ENCODE data around the gene CCBE1.
"Not testable (repeated sequence)": the region's sequence is repeated elsewhere in the genome, so short reads cannot be mapped to it uniquely, and the experiment has no call there.

The CCBE1 gene

DNA sequence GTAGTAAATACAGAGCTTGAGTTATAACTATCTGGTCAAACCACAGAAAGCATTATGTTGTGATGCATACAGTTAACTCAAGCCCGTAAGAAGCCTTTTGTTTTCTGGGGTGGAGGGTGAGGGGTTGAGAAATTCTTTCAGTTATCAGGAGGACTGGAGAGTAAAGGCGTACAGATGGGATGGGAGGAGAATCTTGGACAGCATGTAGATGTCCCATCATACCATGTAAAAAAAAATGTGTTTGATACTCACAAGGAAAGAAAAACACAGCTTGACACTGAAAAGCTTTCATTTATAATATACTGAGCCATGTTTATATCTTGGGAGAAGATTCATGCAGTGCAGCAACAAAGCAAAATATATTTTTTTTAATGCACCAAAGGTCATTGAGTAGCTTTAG lies 12.4 kb downstream of the CCBE1 start:
- DNase-seq (ENCODE audit: low read depth, low spot score), result no peak

DNA sequence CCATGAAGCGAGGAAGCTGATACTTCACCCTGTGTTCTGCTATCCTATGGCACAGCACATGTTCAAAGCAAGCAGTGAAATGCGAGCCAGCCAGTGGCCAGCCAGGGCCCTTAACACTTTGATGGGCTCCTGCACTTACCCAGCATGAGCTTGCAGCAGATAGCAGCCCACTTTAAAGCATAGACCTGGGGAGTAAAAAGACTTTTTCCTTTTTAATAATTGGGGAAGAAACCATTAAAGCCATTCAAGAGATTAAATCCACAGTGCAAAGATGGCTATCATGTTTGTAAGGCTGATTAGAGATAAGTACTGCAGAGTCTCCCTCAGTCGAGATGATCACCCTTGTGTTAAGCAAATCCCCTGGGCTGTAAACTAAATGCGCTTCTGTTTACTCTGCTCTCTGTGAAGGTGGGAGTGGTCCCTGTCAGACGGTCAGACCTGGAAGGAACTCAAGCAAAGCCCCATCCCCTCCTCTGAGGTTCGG lies 15.7 kb downstream of the CCBE1 start:
- peak; percentile 65 for DNase-seq (ENCODE audit: low read depth, low spot score)

GRCh38 chr18:59681051-59681450 lies 16.2 kb downstream of the CCBE1 start:
- DNase-seq (ENCODE audit: low read depth, low spot score), result no peak

DNA sequence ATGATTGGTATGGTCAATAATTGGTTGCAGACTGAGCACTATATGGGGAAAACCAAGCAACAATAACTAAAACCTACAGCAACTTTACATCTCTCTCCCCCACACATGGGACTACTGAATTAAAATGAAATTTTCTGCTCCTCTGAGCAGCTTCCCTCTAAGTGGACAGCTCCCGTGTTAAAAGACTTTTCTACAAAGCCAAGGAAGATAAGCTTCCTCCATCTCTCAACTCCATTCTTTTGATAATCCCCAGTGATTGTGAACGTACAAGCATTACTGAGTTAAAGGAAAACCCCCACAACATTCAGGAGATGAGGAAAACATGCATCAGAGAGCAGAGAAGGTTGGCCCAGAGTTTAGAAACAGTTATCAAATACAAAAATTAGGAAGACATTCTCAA lies 21.9 kb downstream of the CCBE1 start:
- no peak for DNase-seq (ENCODE audit: low read depth, low spot score)

GRCh38 chr18:59674903-59675270 lies 22.3 kb downstream of the CCBE1 start:
- DNase-seq (ENCODE audit: low read depth, low spot score), result no peak

DNA sequence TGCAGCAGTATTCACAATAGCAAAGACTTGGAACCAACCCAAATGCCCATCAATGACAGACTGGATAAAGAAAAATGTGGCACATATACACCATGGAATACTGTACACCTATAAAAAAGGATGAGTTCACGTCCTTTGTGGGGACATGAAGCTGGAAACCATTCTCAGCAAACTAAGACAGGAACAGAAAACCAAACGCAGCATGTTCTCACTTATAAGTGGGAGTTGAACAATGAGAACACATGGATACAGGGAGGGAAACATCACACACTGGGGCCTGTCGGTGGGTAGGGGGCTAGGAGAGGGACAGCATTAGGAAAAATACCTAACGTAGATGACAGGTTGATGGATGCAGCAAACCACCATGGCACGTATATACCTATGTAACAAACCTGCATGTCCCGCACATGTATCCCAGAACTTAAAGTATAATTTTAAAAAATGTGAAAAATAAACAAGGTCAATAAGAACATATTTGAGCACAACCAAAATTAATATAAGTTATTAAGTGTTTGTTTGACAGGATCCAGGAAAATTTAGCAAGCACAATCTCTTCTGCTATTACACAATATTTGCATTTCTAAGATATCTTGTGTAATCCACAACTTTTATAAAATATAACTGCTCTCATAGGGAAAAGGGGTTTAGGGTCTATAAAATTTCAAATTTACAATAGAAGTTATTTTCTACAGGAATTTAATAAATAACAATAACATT lies 22.9 kb downstream of the CCBE1 start:
- DNase-seq (ENCODE audit: low read depth, low spot score), result no peak

DNA sequence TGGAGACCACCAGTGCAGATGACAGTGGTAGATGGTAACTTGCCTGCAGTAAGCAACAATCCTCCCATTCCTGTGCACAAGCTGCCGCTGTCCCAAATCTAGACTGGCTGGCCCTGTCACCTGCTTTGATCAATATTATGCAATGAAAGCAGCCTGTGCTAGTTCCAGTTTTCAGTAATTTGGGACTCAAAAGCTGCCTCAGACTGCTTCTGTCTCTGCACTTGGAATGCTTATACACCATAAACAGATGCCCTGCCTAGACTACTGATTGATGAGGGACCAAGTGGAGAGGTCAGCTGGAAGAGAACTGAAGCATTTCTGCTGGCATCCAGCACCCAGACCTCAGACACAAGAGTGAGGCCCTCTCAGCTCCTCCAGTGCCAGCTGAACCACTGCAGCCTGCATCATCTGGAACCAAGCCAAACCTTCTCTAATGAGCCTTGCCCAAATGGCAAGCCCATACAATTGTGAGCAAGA lies 24.9 kb downstream of the CCBE1 start:
- DNase-seq (ENCODE audit: low read depth, low spot score), result no peak

DNA sequence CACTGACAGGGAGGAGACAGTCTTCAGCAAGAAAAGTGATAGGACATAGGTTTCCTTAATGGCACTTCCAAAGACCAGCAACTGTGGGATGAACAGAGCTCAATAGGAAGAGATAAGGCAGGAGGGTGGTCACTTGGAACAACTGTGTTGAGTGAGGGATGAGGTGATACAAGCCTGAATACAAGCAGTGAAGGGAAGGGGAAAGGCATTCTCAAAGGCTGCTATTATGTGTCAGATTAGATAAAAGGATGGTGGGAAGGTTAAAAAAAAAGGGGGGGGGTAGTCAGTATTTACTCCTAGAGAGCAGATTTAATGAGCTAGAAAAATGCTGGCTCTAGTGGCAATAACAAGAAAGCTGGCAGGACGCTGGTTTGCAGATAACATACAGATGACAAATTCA lies 25.7 kb downstream of the CCBE1 start:
- no peak for DNase-seq (ENCODE audit: low read depth, low spot score)

DNA sequence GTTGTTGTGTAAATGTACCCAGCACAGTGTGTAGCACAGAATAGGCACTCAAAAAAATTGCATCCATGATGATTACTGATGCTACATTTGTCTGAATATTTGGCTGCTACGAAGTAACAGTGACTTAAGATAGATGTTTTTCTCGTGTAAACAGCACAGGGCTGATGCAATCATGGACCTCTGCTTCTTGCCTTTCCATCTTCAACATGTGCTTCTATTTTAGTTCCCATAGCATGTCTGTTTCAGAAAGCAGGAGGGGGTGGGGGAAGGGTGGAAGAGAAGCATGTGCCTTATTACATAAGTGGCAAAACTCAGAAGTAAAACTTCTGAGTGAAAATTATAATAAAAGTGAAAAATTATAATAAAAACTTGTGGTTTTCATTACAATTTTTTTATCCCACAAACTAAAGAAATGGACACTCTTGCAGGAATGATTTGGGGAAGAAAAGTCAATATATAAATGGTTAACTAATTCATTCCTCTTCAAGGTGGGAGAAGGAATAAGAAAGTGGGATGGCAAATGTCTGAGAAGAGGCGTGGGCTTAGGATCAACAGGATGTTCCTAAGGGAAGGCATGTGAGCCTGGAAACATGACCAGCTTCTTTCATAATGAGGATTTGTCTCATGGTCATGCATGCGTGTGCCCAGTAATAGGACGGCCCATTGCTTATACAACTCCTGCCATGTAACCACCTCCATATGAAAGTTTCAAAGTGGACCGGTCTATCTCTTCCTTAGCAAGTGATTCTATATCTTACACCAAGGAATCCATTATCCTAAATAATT lies 27.2 kb downstream of the CCBE1 start:
- no peak for DNase-seq (ENCODE audit: low read depth, low spot score)

DNA sequence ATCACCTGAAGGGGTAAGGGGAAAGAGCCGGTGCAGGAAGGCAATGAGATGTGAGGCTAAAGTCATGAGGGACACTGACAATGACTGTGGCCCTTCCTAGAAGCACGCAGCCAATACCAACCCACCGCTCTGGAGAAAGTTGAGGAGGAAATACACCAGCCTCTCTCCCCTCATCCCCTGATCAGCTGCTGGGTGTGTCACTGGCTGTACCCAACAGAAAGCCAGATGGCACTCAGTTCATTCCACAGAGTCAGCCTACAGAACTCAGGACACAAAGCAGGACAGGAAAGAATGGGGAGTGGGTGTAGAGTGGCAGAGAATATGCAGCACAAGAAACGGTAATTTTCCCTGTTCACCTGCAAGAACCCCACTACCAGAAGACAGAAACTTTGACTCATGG lies 29.7 kb downstream of the CCBE1 start:
- no peak for DNase-seq (ENCODE audit: low read depth, low spot score)

- DNase-seq (ENCODE audit: low read depth, low spot score), result not testable (repeated sequence)
Observed at GRCh38 chr18:59666007-59666402, 31.2 kb downstream of the CCBE1 start.

- no peak for DNase-seq (ENCODE audit: low read depth, low spot score)
Observed at GRCh38 chr18:59665057-59666006, 31.9 kb downstream of the CCBE1 start.

- no peak for DNase-seq (ENCODE audit: low read depth, low spot score)
Observed at GRCh38 chr18:59664329-59664728, 32.9 kb downstream of the CCBE1 start.

- DNase-seq (ENCODE audit: low read depth, low spot score), result no peak
Observed at GRCh38 chr18:59663096-59663495, 34.1 kb downstream of the CCBE1 start.

GRCh38 chr18:59661891-59662701 lies 35.1 kb downstream of the CCBE1 start:
- no peak for DNase-seq (ENCODE audit: low read depth, low spot score)

- no peak for DNase-seq (ENCODE audit: low read depth, low spot score)
Observed at GRCh38 chr18:59660786-59661743, 36.2 kb downstream of the CCBE1 start.

DNA sequence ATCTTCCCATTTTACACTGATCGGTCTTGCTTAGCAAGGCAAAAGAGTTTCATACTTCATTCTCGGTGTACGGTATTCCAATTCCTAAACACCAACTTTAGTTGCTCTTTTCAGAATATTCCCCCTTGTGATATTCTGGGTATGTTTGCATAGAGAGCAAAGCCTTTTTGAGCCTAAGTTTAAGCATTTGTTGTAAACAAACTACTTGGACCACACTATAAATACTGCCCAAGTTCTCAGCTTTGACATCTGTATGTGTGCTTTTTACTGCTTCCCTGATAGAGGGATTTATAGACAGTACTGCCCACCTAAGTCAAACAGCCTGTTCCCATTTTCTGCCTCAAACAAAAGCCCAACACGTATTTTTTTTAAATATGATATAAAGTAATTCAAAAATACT lies 36.9 kb downstream of the CCBE1 start:
- no peak for DNase-seq (ENCODE audit: low read depth, low spot score)

DNA sequence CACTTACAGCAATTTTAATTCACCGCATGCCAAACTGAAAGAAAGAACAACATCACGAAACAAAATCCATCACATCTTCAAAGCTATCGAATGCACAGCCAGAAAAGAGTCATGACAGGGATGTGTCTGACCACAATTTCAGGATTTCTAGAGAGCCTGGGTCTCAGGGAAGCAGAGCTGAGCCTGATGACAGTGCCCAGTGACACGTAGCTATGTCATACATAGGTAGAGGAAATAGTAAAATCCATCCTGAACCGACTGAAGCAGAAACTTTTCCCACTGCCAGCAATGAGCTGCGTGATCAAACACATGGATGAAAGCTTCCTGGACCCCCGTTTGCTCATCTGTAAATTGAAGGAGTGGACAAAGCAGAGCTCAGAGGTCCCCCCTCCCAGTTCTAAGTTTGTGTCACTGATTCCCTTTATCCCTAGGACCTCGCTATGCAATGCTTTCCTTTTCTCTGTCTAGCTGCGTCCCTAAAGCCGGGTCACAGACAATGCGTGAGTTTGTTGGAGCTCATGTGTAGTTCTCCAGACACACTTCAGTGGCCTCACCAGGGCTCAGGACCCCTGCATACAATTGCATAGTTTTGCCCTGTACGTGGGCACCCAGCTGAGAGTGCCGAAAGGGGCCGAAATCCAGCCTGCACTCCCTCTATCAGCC lies 37.6 kb downstream of the CCBE1 start:
- no peak for DNase-seq (ENCODE audit: low read depth, low spot score)

DNA sequence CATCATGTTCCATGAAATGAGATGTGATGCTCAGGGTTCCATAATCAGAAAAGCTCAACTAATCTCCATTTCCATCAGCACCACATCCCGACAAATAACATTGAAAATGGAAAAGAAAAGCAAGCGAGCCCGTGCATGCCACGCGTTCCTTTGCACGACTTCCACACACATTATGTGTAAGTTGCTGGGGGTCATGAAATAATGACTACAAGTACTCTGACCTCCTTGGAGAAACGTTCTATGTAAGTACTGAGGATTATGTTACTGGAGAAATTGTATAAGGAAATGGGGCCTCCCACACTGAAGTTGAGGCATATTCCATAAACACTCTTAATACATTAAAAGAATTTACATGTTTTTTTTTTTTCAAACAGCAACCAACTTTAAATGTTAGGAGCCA lies 38.3 kb downstream of the CCBE1 start:
- no peak for DNase-seq (ENCODE audit: low read depth, low spot score)

All from ELF-1 (cell line).